ENCODE data around the gene PFDN6. TPM values are rescaled to one million over a fixed set of nuclear protein-coding genes. Genes with fewer than 3 reads are reported as not detected.

Gene PFDN6
- total and polyA plus RNA-seq, 9 of the 15 experiments (the other 6 are each of a cell fraction or from before 2014, with no cell fraction given): 6.8 to 475 (median 216) TPM

- TF ChIP-seq ZNF507 (tag; conservative IDR thresholded peaks at IDR 0.05) (no peak), ZNF644 (tag; IDR thresholded peaks at IDR 0.05; ENCODE audit: low read depth) (no peak), THRB (CRISPR knock-in tag; conservative IDR thresholded peaks at IDR 0.05) (peak; percentile 46; the same call in 1 of the 2 replicates), ZNF347 (CRISPR knock-in tag; IDR thresholded peaks at IDR 0.05; ENCODE audit: low read depth) (no peak), ZC3H11A (IDR thresholded peaks at IDR 0.05; ENCODE audit: low read depth, low read length) (no peak), SMAD1 (IDR thresholded peaks at IDR 0.05; ENCODE audit: low read depth, low read length, partially characterized antibody) (no peak), PRMT5 (CRISPR knock-in tag; IDR thresholded peaks at IDR 0.05) (no peak), HNRNPK (IDR thresholded peaks at IDR 0.05; ENCODE audit: low read depth, low read length, poor library complexity, severe bottlenecking) (no peak), EZH2 (IDR thresholded peaks at IDR 0.05; ENCODE audit: borderline replicate concordance, low read depth, low read length) (no peak), ZNF780A (CRISPR knock-in tag; IDR thresholded peaks at IDR 0.05) (no peak), CBFA2T3 (IDR thresholded peaks at IDR 0.05) (no peak), HNRNPUL1 (IDR thresholded peaks at IDR 0.05; ENCODE audit: low read length) (no peak), POLR2B (IDR thresholded peaks at IDR 0.05; ENCODE audit: low read depth, partially characterized antibody) (peak; percentile 73), NR1H2 (CRISPR knock-in tag; IDR thresholded peaks at IDR 0.05) (no peak), ZNF449 (CRISPR knock-in tag; IDR thresholded peaks at IDR 0.05) (no peak), ZFP1 (CRISPR knock-in tag; IDR thresholded peaks at IDR 0.05) (no peak), CHCHD3 (CRISPR knock-in tag; IDR thresholded peaks at IDR 0.05) (no peak), E2F3 (CRISPR knock-in tag; IDR thresholded peaks at IDR 0.05) (no peak), ELF2 (CRISPR knock-in tag; IDR thresholded peaks at IDR 0.05) (no peak), THAP7 (CRISPR knock-in tag; IDR thresholded peaks at IDR 0.05) (no peak), ZNF764 (CRISPR knock-in tag; IDR thresholded peaks at IDR 0.05; ENCODE audit: low read depth) (no peak), ZFP30 (CRISPR knock-in tag; IDR thresholded peaks at IDR 0.05; ENCODE audit: borderline replicate concordance) (no peak)
- TF ChIP-seq, protein P1, sequence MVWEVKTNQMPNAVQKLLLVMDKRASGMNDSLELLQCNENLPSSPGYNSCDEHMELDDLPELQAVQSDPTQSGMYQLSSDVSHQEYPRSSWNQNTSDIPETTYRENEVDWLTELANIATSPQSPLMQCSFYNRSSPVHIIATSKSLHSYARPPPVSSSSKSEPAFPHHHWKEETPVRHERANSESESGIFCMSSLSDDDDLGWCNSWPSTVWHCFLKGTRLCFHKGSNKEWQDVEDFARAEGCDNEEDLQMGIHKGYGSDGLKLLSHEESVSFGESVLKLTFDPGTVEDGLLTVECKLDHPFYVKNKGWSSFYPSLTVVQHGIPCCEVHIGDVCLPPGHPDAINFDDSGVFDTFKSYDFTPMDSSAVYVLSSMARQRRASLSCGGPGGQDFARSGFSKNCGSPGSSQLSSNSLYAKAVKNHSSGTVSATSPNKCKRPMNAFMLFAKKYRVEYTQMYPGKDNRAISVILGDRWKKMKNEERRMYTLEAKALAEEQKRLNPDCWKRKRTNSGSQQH (CRISPR knock-in tag; IDR thresholded peaks at IDR 0.05): no peak
- TF ChIP-seq, protein P2, sequence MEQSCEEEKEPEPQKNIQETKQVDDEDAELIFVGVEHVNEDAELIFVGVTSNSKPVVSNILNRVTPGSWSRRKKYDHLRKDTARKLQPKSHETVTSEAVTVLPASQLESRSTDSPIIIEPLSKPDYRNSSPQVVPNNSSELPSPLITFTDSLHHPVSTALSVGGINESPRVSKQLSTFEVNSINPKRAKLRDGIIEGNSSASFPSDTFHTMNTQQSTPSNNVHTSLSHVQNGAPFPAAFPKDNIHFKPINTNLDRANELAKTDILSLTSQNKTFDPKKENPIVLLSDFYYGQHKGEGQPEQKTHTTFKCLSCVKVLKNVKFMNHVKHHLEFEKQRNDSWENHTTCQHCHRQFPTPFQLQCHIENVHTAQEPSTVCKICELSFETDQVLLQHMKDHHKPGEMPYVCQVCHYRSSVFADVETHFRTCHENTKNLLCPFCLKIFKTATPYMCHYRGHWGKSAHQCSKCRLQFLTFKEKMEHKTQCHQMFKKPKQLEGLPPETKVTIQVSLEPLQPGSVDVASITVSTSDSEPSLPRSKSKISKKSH (CRISPR knock-in tag; IDR thresholded peaks at IDR 0.05): no peak
Observed at GRCh38 chr6:33317669-33318425, 28.4 kb downstream of the PFDN6 start, which contains the start of gene ZBTB22 (continued).

All from K562 (cell line).